SK-N-MC (cell line): Measurements from ENCODE around the gene LFNG.

Experiments used
- EZH2 ChIP-seq: fragments of 200-600 bp; sonication (generic); IDR thresholded peaks from one replicate; pipeline ENCODE4 v1.6.1; 2017; ENCODE audit warnings: antibody characterized with exemption
- POLR2AphosphoS5 ChIP-seq: IDR thresholded peaks from 2 replicates; pipeline ENCODE4 v1.6.1; 2012; ENCODE audit warnings: mild to moderate bottlenecking, low read depth, low read length, borderline replicate concordance

- TF ChIP-seq POLR2AphosphoS5, result no peak
- no peak for TF ChIP-seq EZH2
These were observed 45.5 kb downstream of the LFNG start for GRCh38 chr7:2564970-2565540.
